ENCODE results near the gene MICAL3.
A peak's percentile ranks its signal among the peaks of the same experiment; 100 is the strongest.

Gene MICAL3

GRCh38 chr22:17965538-17966402 is 58.6 kb downstream of the MICAL3 start:
- peak overlapping the region; percentile 5; the same call in 1 of the 2 replicates for H3K27ac ChIP-seq

GRCh38 chr22:17964643-17965042 is 59.7 kb downstream of the MICAL3 start:
- H4K20me1 ChIP-seq, result peaks cover 96% of the 10 kb centered on the region
- no peak overlapping the region for H3K4me3 ChIP-seq
- no peaks in the 10 kb centered on the region for H3K27me3 ChIP-seq
- no peak for TF ChIP-seq Cebpa-rat (IDR thresholded peaks at IDR 0.05)
- H3K36me3 ChIP-seq, result peaks cover 12% of the 10 kb centered on the region; the same call in 1 of the 2 replicates
- H3K4me1 ChIP-seq, result peaks cover 64% of the 10 kb centered on the region
- peak overlapping the region; percentile 39; the same call in 1 of the 2 replicates for H3K9ac ChIP-seq
- H3K9me3 ChIP-seq, result no peaks in the 10 kb centered on the region
- peak overlapping the region; percentile 49; the same call in 1 of the 2 replicates for H3K27ac ChIP-seq
- peak overlapping the region; percentile 77 for H3K4me2 ChIP-seq

More at GRCh38 chr22:17965538-17966402, 58.6 kb downstream of the MICAL3 start:
- peaks cover 96% of the 10 kb centered on the region for H4K20me1 ChIP-seq
- H3K36me3 ChIP-seq, result peaks cover 6% of the 10 kb centered on the region; the same call in 1 of the 2 replicates
- no peak overlapping the region; the same call in 1 of the 2 replicates for H3K9ac ChIP-seq
- H3K27me3 ChIP-seq, result no peaks in the 10 kb centered on the region
- no peak overlapping the region for H3K4me3 ChIP-seq
- no peaks in the 10 kb centered on the region for H3K9me3 ChIP-seq
- peak overlapping the region; percentile 77 for H3K4me2 ChIP-seq
- peaks cover 71% of the 10 kb centered on the region for H3K4me1 ChIP-seq
- no peak for TF ChIP-seq Cebpa-rat (IDR thresholded peaks at IDR 0.05)

- H3K4me3 ChIP-seq, result no peak overlapping the region
- 0 out of 2 replicates have a peak overlapping the region, but pooled peaks have one; percentile 49 for H3K27ac ChIP-seq
- peaks cover 95% of the 10 kb centered on the region for H4K20me1 ChIP-seq
- H3K4me2 ChIP-seq, result peak overlapping the region; percentile 77
- peaks cover 12% of the 10 kb centered on the region; the same call in 1 of the 2 replicates for H3K36me3 ChIP-seq
- TF ChIP-seq Cebpa-rat (IDR thresholded peaks at IDR 0.05), result no peak
- H3K27me3 ChIP-seq, result no peaks in the 10 kb centered on the region
- H3K4me1 ChIP-seq, result peaks cover 59% of the 10 kb centered on the region
- peak overlapping the region; percentile 39; the same call in 1 of the 2 replicates for H3K9ac ChIP-seq
- no peaks in the 10 kb centered on the region for H3K9me3 ChIP-seq
These were observed 60.2 kb downstream of the MICAL3 start for GRCh38 chr22:17964156-17964555.

GRCh38 chr22:17963015-17963414 is 61.3 kb downstream of the MICAL3 start:
- H3K4me3 ChIP-seq, result no peak overlapping the region
- H3K4me2 ChIP-seq, result peak overlapping the region; percentile 77; the same call in 1 of the 2 replicates
- H3K4me1 ChIP-seq, result peaks cover 58% of the 10 kb centered on the region
- no peak overlapping the region for H3K9ac ChIP-seq
- H3K9me3 ChIP-seq, result no peaks in the 10 kb centered on the region
- no peak for TF ChIP-seq Cebpa-rat (IDR thresholded peaks at IDR 0.05)
- H3K36me3 ChIP-seq, result peaks cover 12% of the 10 kb centered on the region; the same call in 1 of the 2 replicates
- no peak overlapping the region for H3K27ac ChIP-seq
- H4K20me1 ChIP-seq, result peaks cover 92% of the 10 kb centered on the region
- H3K27me3 ChIP-seq, result no peaks in the 10 kb centered on the region

GRCh38 chr22:17962168-17962567 is 62.2 kb downstream of the MICAL3 start:
- no peak for TF ChIP-seq Cebpa-rat (IDR thresholded peaks at IDR 0.05)
- no peaks in the 10 kb centered on the region for H3K27me3 ChIP-seq

GRCh38 chr22:17961446-17961729 is 63.0 kb downstream of the MICAL3 start:
- H3K36me3 ChIP-seq, result peaks cover 12% of the 10 kb centered on the region; the same call in 1 of the 2 replicates
- no peaks in the 10 kb centered on the region for H3K27me3 ChIP-seq
- H4K20me1 ChIP-seq, result peaks cover 94% of the 10 kb centered on the region
- TF ChIP-seq Cebpa-rat (IDR thresholded peaks at IDR 0.05), result no peak
- no peak overlapping the region for H3K4me3 ChIP-seq
- 0 out of 2 replicates have a peak overlapping the region, but pooled peaks have one; percentile 4 for H3K27ac ChIP-seq
- no peak overlapping the region for H3K4me2 ChIP-seq
- peaks cover 57% of the 10 kb centered on the region for H3K4me1 ChIP-seq
- no peak overlapping the region for H3K9ac ChIP-seq
- no peaks in the 10 kb centered on the region for H3K9me3 ChIP-seq

More at GRCh38 chr22:17962168-17962567, 62.2 kb downstream of the MICAL3 start:
- Histone ChIP-seq H3K4me3 (no peak overlapping the region), H3K27ac (peak overlapping the region; percentile 26; the same call in 1 of the 2 replicates), H3K9me3 (no peaks in the 10 kb centered on the region), H3K4me2 (no peak overlapping the region), H3K9ac (no peak overlapping the region), H3K4me1 (peaks cover 57% of the 10 kb centered on the region), H4K20me1 (peaks cover 94% of the 10 kb centered on the region), H3K36me3 (peaks cover 12% of the 10 kb centered on the region; the same call in 1 of the 2 replicates)

GRCh38 chr22:17960695-17961445 is 63.5 kb downstream of the MICAL3 start:
- TF ChIP-seq Cebpa-rat (IDR thresholded peaks at IDR 0.05), result no peak
- Histone ChIP-seq H3K27ac (0 out of 2 replicates have a peak overlapping the region, but pooled peaks have one; percentile 4), H3K9me3 (no peaks in the 10 kb centered on the region), H3K9ac (no peak overlapping the region), H4K20me1 (peaks cover 94% of the 10 kb centered on the region), H3K4me1 (peaks cover 57% of the 10 kb centered on the region), H3K36me3 (peaks cover 12% of the 10 kb centered on the region; the same call in 1 of the 2 replicates), H3K4me3 (no peak overlapping the region), H3K4me2 (no peak overlapping the region), H3K27me3 (no peaks in the 10 kb centered on the region)

- H3K4me3 ChIP-seq, result no peak overlapping the region
- H3K4me2 ChIP-seq, result no peak overlapping the region
- peaks cover 52% of the 10 kb centered on the region for H3K4me1 ChIP-seq
- peaks cover 94% of the 10 kb centered on the region for H4K20me1 ChIP-seq
- no peak overlapping the region for H3K27ac ChIP-seq
- TF ChIP-seq Cebpa-rat (IDR thresholded peaks at IDR 0.05), result no peak
- H3K9ac ChIP-seq, result no peak overlapping the region
- no peaks in the 10 kb centered on the region for H3K9me3 ChIP-seq
- H3K27me3 ChIP-seq, result no peaks in the 10 kb centered on the region
- H3K36me3 ChIP-seq, result peaks cover 12% of the 10 kb centered on the region; the same call in 1 of the 2 replicates
These were observed 64.3 kb downstream of the MICAL3 start for GRCh38 chr22:17960011-17960410.

GRCh38 chr22:17958166-17958565 is 66.2 kb downstream of the MICAL3 start:
- H3K9ac ChIP-seq, result no peak overlapping the region
- H3K36me3 ChIP-seq, result peaks cover 12% of the 10 kb centered on the region; the same call in 1 of the 2 replicates
- no peak overlapping the region for H3K4me3 ChIP-seq
- H3K4me2 ChIP-seq, result no peak overlapping the region
- H3K27me3 ChIP-seq, result no peaks in the 10 kb centered on the region
- no peak for TF ChIP-seq Cebpa-rat (IDR thresholded peaks at IDR 0.05)
- H3K9me3 ChIP-seq, result no peaks in the 10 kb centered on the region
- H4K20me1 ChIP-seq, result peaks cover 92% of the 10 kb centered on the region
- peaks cover 34% of the 10 kb centered on the region for H3K4me1 ChIP-seq
- H3K27ac ChIP-seq, result no peak overlapping the region

Measured in BLaER1 (cell line).